ENCODE measurements around the gene EPB42.
"Not testable (repeated sequence)": the region's sequence is repeated elsewhere in the genome, so short reads cannot be mapped to it uniquely, and the experiment has no call there.

- TF ChIP-seq CTCF (conservative IDR thresholded peaks at IDR 0.05; ENCODE audit: low read depth, low read length); EZH2 (IDR thresholded peaks at IDR 0.05; ENCODE audit: low read length, unreplicated experiment): not testable (repeated sequence)
Observed at GRCh38 chr15:43197773-43198172, 23.0 kb downstream of the EPB42 start.

Measured in PC-3 (cell line).